Activated CD8-positive, alpha-beta memory T cell treated with anti-CD3 and anti-CD28 coated beads, Interleukin-2, amount 50 U/mL, for 1 hour (primary cell): ENCODE measurements around the gene ODAD4.

Experiments
- DNase-seq: peaks from one replicate; pipeline ENCODE4 v3.0.0-alpha.2; 2020; ENCODE audit errors: extremely low read depth

ODAD4 gene

DNA sequence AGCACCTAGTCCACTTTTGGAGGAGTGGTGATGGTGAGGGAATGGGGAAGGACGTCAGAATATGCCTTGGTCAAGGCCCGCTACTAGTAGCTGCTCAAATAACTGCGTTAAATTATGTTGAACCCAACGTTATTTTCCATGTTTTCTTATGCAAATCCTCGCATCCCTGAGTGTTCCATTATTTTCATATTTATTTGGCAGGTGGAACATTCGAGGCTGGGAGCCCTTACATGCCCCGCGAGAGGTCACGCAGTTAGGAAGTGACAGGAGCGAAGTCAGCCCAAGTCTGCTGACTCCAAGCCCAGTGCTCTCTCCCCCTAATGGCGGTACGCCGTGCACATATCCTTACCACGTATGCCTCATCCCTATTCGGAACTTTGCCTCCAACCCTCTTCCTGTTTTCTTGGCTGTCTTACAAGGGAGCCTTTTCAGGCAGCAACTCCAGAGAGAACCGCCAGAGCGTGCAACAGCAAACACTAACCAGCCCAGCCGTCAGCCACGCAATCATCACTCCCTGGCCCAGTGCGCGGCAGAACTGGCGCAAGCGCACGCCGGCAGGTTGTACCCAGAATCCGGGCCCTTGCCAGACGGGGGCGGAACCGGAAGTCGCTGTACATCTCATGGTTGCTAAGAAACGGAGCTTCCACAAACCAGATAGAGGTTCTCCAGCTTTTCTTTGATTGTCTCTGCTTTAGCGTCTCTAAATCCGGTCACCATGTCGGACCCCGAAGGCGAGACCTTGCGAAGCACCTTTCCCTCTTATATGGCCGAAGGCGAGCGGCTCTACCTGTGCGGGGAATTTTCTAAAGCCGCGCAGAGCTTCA lies at the start of gene ODAD4:
ODAD4 (plus strand) TSS at position 609 of the 824 bp plus-strand sequence; CDS start at position 716, 107 bp downstream.
- peak; percentile 92 for DNase-seq

- no peak for DNase-seq
These were observed 47.7 kb upstream of the ODAD4 start for GRCh38 chr17:41882756-41883155.

GRCh38 chr17:41885733-41886132 lies 44.7 kb upstream of the ODAD4 start:
- DNase-seq: no peak

DNA sequence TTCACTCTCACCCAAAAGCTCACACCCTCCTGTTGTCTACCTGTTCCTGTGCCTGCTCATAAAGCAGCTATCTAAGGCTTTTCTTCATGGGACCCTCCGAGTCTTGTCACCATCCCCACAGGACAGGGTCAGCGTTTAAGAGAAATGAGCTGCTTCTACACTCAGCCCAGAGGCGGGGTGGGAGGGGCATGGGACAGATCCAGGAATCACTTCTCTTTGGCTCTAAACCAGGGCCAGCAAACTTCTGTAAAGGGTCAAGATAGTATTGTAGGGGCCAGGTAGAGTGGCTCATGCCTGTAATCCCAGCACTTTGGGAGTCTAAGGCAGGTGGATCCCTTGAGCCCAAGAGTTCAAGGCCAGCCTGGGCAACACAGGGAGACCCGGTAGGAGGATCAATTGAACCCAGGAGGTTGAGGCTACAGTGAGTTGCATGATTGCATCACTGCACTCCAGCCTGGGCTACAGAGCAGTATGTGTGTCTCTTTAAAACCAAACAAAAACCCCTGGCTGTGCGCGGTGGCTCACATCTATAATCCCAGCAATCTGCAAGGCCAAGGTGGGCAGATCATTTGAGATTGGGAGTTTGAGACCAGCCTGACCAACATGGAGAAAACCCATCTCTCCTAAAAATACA lies 42.0 kb upstream of the ODAD4 start:
- DNase-seq: no peak

GRCh38 chr17:41891135-41892020 lies 39.0 kb upstream of the ODAD4 start:
- DNase-seq: no peak

DNA sequence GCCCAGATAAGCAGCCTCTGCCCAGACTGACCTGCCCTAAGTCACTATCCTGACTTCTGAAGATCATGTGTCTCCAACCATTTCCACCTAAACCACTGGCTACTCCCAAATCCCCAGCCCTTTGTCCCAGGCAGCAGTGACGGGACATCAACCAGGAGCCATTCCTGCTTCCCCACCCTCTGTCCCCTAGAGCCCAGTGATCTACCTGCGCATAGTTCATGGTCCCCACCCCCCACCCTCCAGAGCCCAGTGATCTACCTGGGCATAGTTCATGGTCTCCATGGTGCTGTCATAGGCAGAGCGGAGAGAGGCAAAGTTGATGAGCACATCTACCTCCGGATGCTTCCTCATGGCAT lies 38.4 kb upstream of the ODAD4 start:
- DNase-seq: no peak

DNA sequence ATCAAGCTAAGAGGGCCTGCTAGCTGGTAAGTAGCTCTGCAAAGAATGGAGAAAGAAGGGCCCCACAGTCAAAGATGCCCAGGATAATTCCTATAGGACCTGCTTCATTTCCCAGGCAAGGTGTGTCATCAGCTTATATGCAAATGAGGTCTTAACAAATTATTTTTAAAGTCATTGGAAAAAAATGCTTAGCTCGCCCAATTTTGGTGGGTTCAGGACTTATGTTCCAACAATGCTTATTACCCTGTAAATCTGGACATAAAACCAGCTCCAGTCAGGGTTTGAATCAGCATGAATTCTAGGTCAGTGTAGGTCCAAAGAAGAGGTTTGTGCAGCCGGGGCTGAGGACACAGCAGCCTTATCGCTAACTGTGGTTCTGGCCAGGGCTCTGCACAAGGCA lies 37.0 kb upstream of the ODAD4 start:
- no peak for DNase-seq

DNA sequence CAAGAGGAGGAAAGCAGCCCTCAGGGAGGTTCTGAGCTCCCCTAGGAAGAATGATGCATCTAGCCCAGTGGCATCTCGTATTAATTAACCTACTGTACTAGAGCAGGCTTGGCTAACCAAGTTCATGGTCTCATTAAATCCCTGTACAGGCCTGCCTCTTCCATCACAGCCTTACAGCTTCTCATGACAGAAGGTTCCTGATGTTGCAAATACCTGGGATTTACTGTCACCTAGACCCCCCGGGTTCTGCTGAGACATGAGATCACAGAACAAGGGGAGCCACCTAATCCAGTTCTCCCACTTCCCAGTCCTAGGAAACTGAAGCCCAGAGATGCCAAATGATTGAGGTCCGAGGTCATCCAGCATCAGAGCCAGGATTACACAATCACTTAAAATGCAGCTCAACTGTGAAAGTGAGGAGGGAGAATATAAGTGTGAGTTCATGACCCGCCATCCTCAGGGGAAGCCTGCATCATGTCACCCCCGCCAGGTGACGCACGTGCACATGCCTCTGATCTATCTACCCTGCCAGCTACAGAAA lies 35.6 kb upstream of the ODAD4 start:
- DNase-seq: no peak

GRCh38 chr17:41895617-41896016 lies 34.8 kb upstream of the ODAD4 start:
- no peak for DNase-seq

GRCh38 chr17:41896726-41897125 lies 33.7 kb upstream of the ODAD4 start:
- DNase-seq: no peak

GRCh38 chr17:41901646-41902045 lies 28.8 kb upstream of the ODAD4 start:
- DNase-seq: no peak

- no peak for DNase-seq
These were observed 26.1 kb upstream of the ODAD4 start for GRCh38 chr17:41904242-41904841.

DNA sequence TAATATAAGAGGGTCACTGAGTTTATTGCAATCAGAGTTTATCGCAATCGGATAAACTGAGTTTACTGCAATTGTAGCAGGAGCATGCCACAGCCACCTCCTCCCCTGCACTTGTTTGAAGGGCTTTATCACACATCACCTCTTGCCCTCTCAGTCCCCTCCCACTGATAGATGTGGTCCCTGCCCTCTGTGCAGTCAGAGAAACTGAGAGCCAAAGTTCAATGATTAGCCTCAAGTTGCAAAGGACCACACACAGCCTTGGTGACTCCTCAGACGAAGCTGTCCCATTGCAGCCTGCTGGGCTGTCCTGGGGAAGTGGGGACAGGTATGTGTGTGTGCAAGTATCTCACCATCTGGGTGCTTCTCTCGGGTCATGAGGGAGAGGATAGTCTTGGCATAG lies 25.2 kb upstream of the ODAD4 start:
- no peak for DNase-seq

DNA sequence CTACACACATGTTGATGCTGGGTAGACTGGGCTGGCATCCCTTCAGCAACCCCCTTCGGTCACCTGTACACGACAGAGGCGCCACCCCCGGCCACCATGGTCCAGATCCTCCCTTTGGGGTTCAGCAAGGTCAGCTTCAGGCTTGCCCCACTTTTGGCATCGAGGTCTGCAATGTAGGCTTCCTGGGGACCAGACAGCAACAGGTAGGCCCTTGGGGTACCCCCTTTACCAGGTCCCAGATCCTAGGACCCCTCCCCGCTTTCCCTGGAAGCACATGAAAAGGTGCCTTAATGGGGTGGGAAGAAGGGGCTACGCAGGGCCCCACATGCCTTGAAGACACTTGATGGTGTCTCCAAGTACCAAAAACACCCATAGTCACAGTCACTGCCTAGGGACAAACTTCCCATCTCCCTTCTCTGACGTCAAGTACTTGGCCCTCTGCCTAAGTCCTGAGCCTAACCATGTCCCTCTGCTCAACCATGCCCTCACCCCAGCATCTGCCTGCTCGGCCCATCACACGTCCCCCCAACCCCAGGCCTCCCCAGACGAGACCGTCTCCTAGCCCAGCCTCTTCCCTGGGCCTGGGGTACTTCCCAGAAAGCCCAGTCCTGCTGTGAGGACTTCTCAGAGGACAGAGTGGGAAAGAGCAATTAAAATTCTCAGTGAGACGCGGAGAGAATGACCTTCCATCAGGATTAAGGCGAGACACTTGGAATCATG lies 23.8 kb upstream of the ODAD4 start:
- DNase-seq: no peak

DNA sequence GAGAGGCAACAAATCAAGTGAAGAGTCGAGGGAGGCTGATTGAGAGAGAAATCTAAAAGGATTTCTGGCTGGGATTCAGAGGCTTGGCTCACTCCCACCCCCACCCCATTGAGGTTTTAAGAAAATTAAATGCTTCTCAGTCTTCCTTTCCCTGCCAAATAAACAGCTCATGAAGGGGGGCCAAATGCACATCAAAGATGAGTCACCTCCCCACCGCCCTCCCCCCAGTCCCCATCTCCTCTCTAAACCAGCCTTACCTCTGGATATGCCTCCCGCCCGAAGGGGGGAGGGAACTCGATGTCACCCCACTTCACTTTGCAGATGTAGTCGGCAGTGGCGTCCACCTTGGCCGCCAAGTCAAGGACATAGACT lies 23.2 kb upstream of the ODAD4 start:
- DNase-seq: no peak

DNA sequence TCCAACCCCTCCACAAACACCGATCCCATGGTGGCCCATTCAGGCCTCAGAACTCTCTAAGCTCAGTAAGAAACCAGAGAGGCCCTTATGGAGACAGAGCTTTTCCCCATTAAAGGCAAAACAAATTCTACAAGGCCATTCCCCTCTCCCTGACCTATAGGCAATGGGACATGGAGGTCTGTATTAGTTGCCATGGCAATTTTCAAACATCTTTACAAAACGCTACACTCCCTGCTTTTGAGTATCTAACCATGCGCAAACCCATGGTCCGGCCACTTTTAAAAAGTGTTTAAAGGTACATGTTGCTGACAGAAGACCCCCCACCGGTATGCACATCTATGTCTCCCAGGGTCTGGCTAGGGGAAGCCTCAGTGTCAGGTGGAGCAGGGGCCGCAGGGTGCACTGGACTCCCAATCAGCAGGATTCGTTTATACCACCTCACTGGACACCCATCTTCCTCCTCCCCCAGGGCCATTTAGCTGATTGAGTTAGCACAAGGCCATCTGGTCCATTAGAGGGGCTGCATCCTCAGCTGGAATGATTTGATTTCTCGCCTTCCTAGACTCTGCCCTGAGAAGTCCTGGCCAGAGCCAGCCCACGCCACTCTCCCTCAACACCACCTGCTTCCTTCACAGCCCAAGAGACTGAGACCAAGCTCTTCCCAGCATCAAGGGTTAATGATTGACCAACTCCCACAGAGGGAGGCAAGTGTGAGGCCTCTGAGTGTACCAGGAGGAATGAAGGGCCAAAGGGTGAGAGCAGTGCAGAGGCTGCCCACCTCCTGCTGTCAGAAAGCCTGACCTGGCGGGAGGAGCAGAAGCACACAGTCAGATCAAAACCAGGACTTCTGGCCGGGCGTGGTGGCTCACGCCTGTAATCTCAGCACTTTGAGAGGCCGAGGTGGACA lies 22.5 kb upstream of the ODAD4 start:
- no peak for DNase-seq

GRCh38 chr17:41909088-41909487 lies 21.3 kb upstream of the ODAD4 start:
- no peak for DNase-seq

DNA sequence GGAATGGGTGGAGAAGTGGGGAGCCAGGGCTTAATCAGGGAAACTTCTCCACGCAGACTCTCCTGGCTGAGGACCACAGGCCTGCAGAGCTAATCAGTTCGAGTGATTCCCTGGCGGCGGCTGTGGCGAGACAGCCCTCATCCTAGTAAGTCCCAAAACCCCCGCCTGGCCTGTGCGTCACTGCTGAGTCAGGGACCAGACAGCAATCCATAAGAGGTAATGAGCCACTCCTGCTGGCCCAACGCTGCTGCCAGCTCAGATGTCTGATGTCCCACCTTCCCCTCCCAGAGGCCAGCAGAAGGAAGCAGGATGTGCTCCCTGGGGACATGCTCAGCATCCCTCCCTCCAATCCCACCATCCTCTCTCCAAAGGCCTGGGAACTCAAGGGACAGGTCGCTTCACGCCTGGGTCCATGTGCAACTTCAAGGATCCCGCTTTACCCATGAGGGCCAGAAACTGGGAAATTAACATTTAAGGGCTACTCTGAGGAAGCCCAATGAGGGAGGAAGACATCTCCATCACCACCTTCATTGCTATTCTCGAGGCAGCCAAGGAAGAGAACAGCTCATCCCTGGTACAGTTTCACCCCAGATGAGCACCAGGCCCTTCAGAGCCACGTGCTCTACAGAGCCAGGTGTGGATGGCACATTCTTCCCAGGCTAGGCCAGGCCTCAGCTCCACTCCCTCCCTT lies 19.6 kb upstream of the ODAD4 start:
- DNase-seq: no peak

DNA sequence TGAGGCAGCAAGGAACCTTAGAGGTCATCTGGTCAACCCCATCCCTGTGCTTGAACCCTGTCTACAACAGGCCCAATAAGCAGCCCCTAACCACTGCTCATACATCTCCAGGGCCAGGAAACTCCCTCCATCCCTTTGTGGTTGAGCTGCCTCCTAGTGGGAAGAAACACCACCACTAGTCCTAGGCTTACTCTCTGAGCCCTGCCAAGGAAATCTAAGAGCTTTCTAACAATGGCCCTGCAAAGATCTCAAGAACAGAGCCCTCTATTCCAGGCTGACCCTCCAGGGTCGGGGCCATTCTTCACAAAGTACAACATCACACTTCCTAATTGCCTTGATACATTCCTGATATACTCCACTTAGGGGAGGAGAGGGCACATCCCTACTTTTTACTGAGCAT lies 17.5 kb upstream of the ODAD4 start:
- DNase-seq: no peak

GRCh38 chr17:41913798-41914197 lies 16.6 kb upstream of the ODAD4 start:
- DNase-seq: no peak
